NCI-H446 (cell line): ENCODE data around the gene WNT3A.

ENCODE experiments used
- DNase-seq, 2 experiments: peaks; one replicate each; lab custom pipeline; 2025; lab: John Stamatoyannopoulos, UW

The WNT3A gene

DNA sequence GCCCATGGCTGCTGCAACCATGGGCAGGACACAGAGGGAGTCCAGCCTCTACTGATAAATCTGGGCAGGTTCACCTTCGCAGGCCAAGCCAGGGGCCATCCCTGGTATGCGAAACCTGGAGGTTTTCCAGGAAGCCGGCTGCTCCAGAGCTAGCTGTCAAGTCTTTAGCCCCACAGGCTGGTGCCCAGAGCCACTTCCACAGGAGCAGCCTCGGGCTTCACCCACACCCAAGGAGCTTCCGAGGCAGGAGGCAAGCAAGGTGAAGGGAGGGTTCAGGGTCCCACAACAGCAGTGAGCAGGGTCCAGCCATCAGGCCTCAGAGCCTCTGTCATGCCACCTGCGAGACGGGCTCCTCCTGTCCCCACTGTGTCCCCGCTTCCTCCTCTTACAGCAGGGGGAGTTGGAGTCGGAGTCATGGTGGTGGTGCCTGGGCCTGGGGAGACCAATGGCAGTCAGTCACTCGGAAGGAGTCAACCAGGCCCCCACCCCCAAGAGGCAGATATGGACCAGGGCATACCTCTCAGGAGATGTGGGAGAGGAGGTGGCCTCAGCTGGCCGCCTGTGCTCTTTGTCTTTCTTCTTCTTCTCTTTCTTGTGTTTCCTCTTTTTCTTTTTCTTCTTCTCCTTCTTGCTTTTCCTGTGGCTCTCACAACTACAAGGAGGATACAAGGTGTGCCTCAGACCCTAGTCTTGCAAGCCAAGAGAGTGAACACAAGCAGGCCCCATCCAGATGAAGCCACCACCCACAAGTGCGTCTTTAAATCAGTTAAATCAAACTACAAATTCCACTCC is 94.2 kb downstream of the WNT3A start:
- no peak for DNase-seq

DNA sequence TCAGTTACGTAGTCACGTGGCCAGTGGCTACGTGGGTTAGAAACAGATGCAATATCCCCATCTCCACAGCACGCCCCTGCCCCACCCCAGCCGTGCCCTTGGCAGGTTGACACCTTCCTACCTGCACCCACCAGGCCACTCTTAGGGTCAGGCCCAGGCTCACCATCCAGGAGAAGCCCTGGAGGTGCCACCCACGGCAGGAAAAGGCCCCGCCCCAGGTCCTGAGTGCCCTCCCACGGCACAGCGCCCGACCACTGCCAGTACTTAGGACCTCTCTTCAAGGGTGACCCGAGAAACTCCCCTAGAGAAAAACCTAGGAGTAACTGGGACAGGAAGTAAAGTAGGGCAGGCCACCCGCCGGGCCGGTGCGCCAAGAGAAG is 94.8 kb downstream of the WNT3A start:
- DNase-seq: no peak

DNA sequence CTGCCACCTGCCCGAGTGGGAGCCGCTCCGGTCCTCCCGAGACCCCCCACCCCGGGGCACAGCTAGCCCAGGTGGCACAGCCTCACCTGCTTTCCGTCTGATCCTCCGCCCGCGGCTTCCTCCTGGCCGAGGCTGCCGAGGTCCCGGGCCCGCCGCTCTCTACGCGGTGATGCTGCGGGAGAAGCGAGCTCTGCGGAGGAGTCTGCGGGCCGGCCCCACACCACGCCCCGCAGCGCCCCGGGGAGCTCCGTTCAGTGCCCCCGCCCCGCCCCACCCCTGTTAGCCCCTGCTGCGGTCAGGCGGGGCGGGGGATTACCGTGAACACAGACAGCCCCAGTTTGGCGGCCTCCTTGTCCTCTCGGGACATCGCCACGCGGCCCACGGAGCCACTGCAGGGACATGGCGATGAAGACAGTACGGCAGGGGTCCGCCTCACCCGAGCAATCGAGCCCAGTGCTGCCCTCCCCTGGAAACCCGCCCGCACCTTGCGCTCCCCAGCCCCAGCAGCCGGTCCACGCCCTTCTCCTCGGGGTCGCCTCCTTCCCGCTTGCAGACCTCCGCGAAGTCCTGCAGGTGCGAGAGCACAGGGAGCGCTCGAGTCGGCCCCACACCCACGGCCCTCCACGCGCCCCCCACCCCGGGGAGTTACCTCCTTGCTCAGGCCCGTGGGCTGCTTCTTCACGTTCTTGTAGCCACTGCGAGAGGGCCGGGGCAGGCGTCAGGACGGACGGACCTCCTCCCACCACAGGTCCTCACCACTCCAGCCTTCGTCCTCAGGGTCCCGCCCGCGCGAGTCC is 95.4 kb downstream of the WNT3A start:
- peak in 1 of 2 experiments; percentile 26 for DNase-seq

DNA sequence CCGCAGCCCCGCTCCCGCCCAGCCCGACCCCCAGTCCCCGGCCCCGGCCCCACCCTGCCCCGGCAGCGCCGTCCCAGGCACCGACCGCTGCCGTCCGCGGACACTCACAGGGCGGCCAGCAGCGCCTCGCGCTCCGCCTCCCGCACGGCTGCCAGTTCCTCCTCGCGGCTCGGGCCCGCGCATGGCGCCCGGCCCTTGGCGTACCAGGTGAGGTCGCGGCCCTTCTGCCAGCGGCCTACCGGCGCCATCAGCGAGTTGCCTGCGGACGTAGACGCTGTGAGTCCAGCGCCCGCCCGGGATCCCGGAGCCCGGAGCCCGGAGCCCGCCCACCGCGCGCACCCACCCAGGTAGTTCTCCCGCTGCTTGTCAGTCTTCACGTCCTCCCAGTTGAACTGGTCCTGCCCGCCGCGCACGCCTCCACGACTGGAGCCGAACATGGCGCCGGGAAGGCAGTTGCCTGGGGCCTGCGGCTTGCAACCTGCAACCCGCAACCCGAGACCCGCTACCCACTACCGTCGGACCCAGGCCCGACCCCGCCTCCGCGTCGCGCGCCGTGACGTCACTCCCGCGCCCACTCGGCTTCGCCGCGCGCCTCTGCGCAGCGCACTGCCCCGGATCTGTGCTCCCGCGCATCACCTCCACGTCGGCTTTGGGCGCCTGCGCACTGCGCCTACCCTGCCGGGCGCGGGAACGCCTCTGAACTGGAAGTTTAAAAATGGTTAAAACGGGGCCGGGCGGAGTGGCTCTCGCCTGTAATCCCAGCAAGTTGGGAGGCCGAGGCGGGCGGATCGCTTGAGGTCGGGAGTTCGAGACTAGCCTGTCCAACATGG is 96.2 kb downstream of the WNT3A start, which contains the start of gene C1orf35:
C1orf35 (minus strand) TSS at position 535 of the 830 bp plus-strand sequence; CDS start at position 437, 98 bp downstream.
- DNase-seq: peak; percentile 86 to 97

DNA sequence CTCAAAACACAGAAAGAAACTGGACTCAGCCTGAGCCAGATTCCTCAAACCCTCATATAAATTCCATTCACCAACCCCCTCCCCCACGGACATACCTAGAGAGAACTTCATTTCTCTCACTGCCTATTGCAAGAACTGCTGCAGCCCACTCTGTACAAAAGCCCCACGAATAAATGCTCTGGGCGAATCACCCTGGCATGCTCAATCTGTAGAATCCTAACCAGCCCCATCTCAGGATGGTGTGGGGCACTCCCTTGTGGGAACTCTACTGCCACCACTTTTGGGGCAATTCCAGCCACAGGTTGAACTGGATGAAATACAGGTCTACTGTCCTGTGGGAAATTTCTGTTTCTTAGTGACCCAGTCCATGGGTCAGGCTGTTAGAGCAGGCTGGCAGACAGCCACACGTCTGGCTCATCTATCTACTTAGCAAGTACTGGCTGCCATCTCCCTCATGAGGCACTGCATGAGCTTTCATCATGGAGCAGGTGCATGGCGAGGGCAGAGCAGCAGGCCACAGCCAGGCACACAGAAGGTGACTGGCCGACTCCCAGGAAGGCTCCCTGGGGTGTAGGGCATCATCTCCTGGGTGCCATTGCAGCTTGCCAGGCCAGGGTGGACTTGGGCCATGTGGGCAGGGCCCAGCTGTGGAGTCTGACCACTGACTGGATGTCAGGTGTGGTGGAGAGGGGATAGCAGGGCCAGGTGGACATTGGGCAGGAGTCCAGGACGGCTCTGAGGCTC is 97.9 kb downstream of the WNT3A start:
- no peak for DNase-seq

DNA sequence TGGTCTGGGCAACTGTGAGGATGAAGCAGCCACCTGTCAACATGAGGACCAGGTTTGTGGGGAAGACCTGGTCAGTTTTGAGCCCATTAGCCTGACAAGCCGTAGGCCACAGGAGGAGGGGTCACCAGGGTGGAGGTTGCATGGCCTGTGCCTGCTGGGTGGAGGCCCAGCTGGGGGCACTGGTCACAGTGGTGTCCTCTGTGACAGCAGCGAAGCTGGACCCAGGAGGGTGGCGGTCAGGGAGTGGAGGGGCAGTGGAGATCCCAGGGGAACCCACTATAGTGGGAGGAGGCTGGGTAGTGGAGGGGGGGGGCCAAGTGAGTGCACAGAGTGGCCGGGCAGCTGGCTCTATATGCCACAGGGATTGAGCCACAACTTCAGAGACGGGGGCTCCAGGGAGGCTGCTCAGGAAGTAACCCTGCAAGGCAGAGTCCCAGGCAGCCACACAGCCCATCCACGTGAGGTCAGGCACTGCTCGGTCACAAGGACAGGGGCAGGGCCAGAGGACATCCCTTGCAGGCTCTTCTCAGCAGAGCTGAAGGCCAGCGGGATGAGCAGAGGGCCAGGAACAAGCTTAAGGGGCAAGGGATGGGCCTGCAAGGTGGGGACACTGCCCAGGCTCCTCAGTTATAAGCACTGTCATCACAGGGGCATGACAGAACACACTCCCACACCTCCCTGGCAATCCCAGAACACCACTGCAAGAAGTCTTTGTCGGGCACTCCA is 98.6 kb downstream of the WNT3A start:
- no peak for DNase-seq

DNA sequence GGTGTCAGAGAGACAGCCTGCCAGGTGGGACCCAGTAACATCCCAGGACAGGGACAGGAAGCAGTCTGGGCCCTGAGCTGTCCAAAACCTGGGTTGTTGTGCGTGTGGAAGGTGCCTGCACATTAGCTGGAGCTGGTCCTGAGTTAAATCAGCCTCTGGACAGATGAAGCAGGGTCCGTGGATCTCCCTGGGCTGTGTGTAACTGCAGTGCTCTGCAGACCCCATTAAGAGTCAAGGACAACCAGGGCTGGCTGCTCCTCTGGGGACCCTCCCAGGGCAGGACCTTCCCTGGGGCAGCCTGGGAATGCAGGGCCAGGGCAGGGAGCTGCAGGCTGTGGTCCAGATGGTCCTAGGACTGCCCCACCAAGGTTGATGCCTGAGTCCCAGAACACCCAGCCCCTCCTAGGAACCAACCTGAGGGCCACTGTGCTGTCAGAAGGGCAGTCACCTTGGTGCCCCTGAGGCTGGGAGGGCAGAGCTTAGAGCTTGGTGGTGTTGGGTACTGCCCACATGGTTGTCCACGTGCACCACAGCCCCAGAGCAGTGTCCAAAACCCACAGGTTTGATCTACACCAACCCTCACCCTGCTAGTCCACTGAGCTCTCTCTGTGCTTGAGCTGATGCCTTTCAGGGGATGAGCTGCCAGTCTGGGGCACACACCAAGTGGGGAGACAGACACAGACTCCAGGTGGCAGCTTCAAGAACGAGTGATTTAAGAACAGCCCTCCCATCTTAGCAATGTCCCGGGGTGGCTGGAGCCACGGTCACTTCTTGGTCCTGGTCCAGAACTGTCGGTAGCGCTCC is 99.4 kb downstream of the WNT3A start:
- no peak for DNase-seq

DNA sequence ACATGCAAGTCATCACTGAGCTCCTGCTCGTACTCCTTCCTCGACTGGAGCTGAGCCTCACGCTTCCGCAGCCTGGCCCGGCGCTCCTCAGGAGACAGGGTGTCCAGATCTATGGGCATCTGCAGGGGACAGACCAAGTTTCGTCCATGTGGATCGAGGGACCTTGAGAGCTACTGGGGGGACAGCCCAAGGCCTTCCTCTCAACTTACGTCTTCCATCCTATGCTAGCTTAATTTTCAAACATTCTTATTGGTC is 99.9 kb downstream of the WNT3A start:
- no peak for DNase-seq

DNA sequence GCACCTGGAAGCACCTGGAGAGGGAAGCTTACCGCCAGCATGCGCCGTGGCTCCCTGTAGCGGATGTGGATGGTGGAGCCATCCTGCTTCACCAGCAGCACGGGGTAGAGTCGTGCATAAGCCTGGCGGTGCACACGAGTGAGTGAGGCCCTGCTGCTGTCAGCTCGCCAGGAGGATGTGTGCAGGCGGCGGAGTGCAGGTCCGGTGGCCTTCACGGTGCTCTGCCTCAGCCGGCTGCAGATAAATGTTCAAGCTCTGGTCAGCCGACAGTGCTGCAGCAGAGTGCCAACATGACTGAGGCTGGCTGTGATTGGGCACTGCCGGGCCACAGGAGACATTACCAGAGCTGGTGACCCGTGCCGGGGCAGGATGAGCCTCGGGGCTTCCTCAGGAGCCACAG is 100.8 kb downstream of the WNT3A start:
- no peak for DNase-seq

DNA sequence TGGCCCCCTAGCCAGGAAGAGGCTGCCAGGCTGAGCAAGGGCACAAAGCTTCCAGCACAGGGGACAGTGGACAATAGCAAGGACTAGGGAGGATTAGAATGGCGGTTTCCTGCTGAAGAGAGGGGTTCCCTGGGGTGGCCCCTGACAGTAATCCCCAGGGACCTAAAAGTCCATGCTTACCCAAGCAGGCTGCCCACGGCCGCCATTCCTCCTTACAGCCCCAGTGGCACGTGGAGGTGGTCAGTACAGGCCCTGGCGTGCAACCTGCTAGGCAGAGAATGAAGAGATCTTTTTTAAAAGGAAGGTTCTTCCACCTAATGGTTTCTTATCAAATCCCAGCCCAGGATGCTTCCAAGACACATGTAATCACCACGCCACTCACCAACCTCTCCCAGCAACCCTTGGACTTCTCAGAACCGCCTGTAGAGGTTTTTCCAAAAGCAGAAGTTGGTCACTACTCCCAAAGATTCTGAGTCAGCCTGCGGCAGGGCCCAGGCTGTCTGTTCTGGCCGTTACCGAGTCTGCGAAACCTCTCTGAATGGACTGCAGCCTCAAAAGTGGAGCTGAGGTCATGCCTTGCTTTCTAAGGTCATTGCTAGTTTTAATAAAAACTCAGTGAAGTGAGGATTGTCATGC is 101.4 kb downstream of the WNT3A start:
- no peak for DNase-seq

DNA sequence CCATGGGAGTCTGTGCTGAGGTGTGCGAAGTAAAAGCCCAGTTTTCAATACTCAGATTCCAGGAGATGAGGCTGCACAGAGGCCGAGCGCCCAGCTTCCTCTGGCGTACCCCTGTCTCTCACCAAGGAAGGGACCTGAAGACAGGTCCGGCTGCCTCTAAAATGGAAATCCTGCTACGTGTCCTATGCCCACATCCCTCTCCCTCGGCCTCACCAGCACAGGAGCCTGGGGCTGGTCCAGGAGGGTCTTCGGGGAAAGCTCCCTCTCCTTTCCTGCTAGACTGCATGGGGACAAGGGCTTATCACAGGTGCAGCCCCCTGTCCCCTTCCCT is 101.9 kb downstream of the WNT3A start:
- no peak for DNase-seq

DNA sequence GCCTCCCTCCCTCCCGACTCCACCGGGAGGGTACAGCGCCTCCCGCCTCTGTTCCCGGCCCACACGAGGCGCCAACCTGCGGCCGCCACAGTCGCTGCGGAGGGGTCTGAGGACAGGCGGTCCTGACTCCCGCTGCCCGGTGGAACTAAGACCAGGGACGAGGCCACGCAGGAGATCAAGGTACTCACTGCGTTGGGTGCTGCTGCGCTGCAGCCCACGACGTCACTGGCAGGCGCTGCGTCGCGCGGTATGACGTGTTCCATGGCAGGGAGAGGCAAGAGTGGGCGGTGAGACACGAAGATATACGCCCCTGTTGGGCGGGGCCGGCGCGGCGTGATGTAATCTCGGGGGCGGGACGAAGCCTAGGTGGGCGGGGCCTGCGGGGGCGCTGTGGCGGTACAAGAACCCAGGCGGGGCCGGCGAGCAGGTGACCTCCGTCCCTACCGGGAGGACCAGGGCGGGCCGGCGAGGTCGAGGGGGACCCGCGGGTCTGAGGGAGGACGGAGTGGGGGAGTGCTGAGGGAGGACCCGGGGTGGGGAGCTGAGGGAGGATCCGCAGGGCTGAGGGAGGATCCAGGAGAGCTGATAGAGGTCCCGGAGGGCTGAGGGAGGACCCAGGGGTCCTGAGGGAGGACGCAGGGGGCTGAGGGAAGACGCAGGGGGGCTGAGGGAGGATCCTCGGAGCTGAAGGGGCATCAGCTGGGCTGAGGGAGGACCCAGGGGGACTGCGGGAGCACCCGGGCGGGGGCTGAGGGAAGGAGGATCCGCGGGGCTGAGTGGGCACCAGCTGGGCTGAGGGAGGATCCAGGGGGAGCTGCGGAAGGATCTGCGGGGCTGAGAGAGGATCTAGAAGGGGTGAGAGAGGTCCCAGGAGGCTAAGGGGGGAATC is 102.5 kb downstream of the WNT3A start, which contains the start of gene MRPL55:
MRPL55 (minus strand) TSS at position 227 of the 889 bp plus-strand sequence. CDS start 1,039 bp downstream, outside the sequence.
- DNase-seq: peak; percentile 91 to 96

DNA sequence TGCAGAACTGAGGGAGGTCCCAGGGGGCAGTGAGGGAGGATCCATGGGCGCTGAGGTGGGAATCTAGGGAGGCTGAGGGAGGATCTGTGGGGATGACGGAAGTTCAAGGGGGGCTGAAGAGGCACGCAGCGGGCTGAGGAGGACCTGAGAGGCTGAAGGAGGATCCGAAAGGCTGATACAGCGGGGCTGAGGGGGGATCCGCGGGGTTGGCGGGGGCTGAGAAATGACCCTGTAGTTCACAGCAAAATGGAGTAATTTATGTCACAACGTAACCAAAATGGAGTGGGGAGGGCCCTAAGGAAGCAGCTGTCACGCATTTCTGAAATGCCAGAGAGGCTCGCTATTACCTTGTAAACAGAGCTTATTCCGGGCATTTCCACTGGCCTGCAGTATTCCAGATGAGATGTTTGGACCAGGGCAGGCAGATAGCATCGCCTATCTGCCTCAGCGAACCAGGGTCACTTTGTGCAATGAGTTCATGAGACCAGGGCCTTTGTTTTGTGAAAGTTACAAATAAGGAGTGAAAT is 103.2 kb downstream of the WNT3A start:
- no peak for DNase-seq

DNA sequence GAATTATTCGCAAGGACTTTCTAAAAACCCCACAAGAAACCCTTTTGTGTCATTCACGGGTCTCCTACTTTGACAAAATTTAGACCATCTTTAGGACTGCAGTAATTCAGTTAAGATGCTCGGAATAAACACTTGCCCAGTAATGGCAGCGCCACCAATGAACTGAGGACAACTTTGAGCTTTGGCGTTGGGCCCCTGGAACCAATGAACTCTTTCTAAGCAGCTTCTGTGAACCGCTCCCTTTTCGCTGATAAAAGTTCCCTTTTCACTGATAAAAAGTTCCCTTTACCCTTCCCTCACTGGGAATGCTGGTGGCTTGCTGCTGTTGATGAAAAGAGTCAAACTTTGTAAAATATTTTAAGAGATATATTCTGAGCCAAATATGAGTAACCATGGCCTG is 103.8 kb downstream of the WNT3A start:
- no peak for DNase-seq
